ENCODE data around the gene KCNMA1. TPM values are rescaled to one million over a fixed set of nuclear protein-coding genes. Genes with fewer than 3 reads are reported as not detected.

Gene KCNMA1
- total RNA-seq, 1 donor, result 77.8 TPM

GRCh38 chr10:77541944-77542343 is 95.7 kb downstream of the KCNMA1 start:
- TF ChIP-seq CTCF (IDR thresholded peaks at IDR 0.05; ENCODE audit: extremely low read depth, low read depth, low read length), result no peak
- H3K27ac ChIP-seq (ENCODE audit: low read depth, low read length), result no peak overlapping the region
- no peak overlapping the region for H2AFZ ChIP-seq (ENCODE audit: low read length)
- H3K79me2 ChIP-seq (ENCODE audit: insufficient read depth, low read length), result peaks cover 25% of the 10 kb centered on the region
- H3K4me3 ChIP-seq (ENCODE audit: insufficient read depth, low read length), result no peak overlapping the region
- H3K4me1 ChIP-seq (ENCODE audit: insufficient read depth, low read length), result peaks cover 8% of the 10 kb centered on the region
- no peak overlapping the region for H3K4me2 ChIP-seq (ENCODE audit: insufficient read depth, low read length)
- H3K27me3 ChIP-seq (ENCODE audit: insufficient read depth, low read length), result no peaks in the 10 kb centered on the region
- no peaks in the 10 kb centered on the region for H4K20me1 ChIP-seq (ENCODE audit: insufficient read depth, low read length)
- no peaks in the 10 kb centered on the region for H3K9me3 ChIP-seq (ENCODE audit: low read depth, low read length)
- no peaks in the 10 kb centered on the region for H3K36me3 ChIP-seq (ENCODE audit: insufficient read depth, low read length)
- no peak for DNase-seq (ENCODE audit: insufficient read length, low spot score, missing footprints)

GRCh38 chr10:77541247-77541646 is 96.4 kb downstream of the KCNMA1 start:
- Histone ChIP-seq H3K27ac (ENCODE audit: low read depth, low read length) (no peak overlapping the region), H3K27me3 (ENCODE audit: insufficient read depth, low read length) (no peaks in the 10 kb centered on the region), H2AFZ (ENCODE audit: low read length) (no peak overlapping the region), H4K20me1 (ENCODE audit: insufficient read depth, low read length) (no peaks in the 10 kb centered on the region), H3K4me2 (ENCODE audit: insufficient read depth, low read length) (no peak overlapping the region), H3K4me3 (ENCODE audit: insufficient read depth, low read length) (no peak overlapping the region), H3K79me2 (ENCODE audit: insufficient read depth, low read length) (peaks cover 25% of the 10 kb centered on the region), H3K36me3 (ENCODE audit: insufficient read depth, low read length) (no peaks in the 10 kb centered on the region), H3K9me3 (ENCODE audit: low read depth, low read length) (no peaks in the 10 kb centered on the region), H3K4me1 (ENCODE audit: insufficient read depth, low read length) (peaks cover 8% of the 10 kb centered on the region)
- no peak for DNase-seq (ENCODE audit: insufficient read length, low spot score, missing footprints)
- TF ChIP-seq CTCF (IDR thresholded peaks at IDR 0.05; ENCODE audit: extremely low read depth, low read depth, low read length), result no peak

- Histone ChIP-seq H3K9me3 (ENCODE audit: low read depth, low read length) (no peaks in the 10 kb centered on the region), H3K4me3 (ENCODE audit: insufficient read depth, low read length) (no peak overlapping the region), H3K79me2 (ENCODE audit: insufficient read depth, low read length) (peaks cover 33% of the 10 kb centered on the region), H3K27me3 (ENCODE audit: insufficient read depth, low read length) (no peaks in the 10 kb centered on the region), H3K27ac (ENCODE audit: low read depth, low read length) (no peak overlapping the region), H4K20me1 (ENCODE audit: insufficient read depth, low read length) (no peaks in the 10 kb centered on the region), H3K36me3 (ENCODE audit: insufficient read depth, low read length) (no peaks in the 10 kb centered on the region), H3K4me1 (ENCODE audit: insufficient read depth, low read length) (no peaks in the 10 kb centered on the region), H3K4me2 (ENCODE audit: insufficient read depth, low read length) (no peak overlapping the region), H2AFZ (ENCODE audit: low read length) (no peak overlapping the region)
- DNase-seq (ENCODE audit: insufficient read length, low spot score, missing footprints), result no peak
- TF ChIP-seq CTCF (IDR thresholded peaks at IDR 0.05; ENCODE audit: extremely low read depth, low read depth, low read length), result no peak
Measured at GRCh38 chr10:77539147-77539935, 98.3 kb downstream of the KCNMA1 start.

- H3K27me3 ChIP-seq (ENCODE audit: insufficient read depth, low read length), result no peaks in the 10 kb centered on the region
- H3K4me2 ChIP-seq (ENCODE audit: insufficient read depth, low read length), result no peak overlapping the region
- H3K79me2 ChIP-seq (ENCODE audit: insufficient read depth, low read length), result peaks cover 44% of the 10 kb centered on the region
- H4K20me1 ChIP-seq (ENCODE audit: insufficient read depth, low read length), result no peaks in the 10 kb centered on the region
- H2AFZ ChIP-seq (ENCODE audit: low read length), result no peak overlapping the region
- H3K36me3 ChIP-seq (ENCODE audit: insufficient read depth, low read length), result no peaks in the 10 kb centered on the region
- no peak for DNase-seq (ENCODE audit: insufficient read length, low spot score, missing footprints)
- no peak overlapping the region for H3K4me3 ChIP-seq (ENCODE audit: insufficient read depth, low read length)
- peaks cover 9% of the 10 kb centered on the region for H3K4me1 ChIP-seq (ENCODE audit: insufficient read depth, low read length)
- H3K27ac ChIP-seq (ENCODE audit: low read depth, low read length), result no peak overlapping the region
- no peaks in the 10 kb centered on the region for H3K9me3 ChIP-seq (ENCODE audit: low read depth, low read length)
- no peak for TF ChIP-seq CTCF (IDR thresholded peaks at IDR 0.05; ENCODE audit: extremely low read depth, low read depth, low read length)
Measured at GRCh38 chr10:77537720-77538373, 99.8 kb downstream of the KCNMA1 start.

Data from osteoblast (primary cell).